Peyer's patch (tissue), 4 donors: ENCODE data around the gene BANF1.

ENCODE experiments used
- POLR2A ChIP-seq, 2 donors: fragments of 450-650 bp; IDR thresholded peaks; one replicate each; pipeline ENCODE4 v1.5.1; 2017; ENCODE audit warnings: antibody characterized with exemption in 2 of 2, mild to moderate bottlenecking in 2 of 2, moderate library complexity in 2 of 2
- TF ChIP-seq, protein P1 (sequence below), 6 experiments: fragments of 450-650 bp in 4 of 6; fragments of 200-600 bp in 2 of 6; sonication (generic) in 1 of 6; IDR thresholded peaks; one replicate each; pipeline ENCODE4 v1.5.1; 2017 to 2019; ENCODE audit warnings: antibody characterized with exemption in 6 of 6, mild to moderate bottlenecking in 3 of 6, moderate library complexity in 1 of 6

DNA sequence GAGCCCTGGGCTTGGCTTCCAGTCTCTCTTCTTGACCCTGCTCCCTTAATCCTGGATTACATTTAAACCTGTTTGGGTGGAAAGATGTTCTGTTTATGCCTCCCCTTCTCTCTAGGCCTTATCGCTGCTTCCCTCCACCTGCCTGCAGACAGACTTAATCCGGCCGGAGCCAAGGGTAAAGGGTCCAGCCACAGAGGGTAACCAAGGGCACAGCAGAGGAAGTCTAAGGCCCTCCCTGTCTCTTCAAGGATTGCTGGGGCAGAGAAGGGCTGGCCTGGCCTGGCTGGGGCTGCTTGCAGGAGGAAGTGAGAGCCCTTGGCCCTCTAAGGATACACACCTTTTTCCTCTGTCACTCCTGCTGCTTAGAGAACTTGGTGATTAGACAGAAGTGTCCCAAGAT, 44.6 kb downstream of the BANF1 start:
- TF ChIP-seq, protein P1, sequence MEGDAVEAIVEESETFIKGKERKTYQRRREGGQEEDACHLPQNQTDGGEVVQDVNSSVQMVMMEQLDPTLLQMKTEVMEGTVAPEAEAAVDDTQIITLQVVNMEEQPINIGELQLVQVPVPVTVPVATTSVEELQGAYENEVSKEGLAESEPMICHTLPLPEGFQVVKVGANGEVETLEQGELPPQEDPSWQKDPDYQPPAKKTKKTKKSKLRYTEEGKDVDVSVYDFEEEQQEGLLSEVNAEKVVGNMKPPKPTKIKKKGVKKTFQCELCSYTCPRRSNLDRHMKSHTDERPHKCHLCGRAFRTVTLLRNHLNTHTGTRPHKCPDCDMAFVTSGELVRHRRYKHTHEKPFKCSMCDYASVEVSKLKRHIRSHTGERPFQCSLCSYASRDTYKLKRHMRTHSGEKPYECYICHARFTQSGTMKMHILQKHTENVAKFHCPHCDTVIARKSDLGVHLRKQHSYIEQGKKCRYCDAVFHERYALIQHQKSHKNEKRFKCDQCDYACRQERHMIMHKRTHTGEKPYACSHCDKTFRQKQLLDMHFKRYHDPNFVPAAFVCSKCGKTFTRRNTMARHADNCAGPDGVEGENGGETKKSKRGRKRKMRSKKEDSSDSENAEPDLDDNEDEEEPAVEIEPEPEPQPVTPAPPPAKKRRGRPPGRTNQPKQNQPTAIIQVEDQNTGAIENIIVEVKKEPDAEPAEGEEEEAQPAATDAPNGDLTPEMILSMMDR (IDR thresholded peaks at IDR 0.05), result no peak
- TF ChIP-seq POLR2A (IDR thresholded peaks at IDR 0.05), result no peak
